Measurements from ENCODE around the gene TSPO.

DNA sequence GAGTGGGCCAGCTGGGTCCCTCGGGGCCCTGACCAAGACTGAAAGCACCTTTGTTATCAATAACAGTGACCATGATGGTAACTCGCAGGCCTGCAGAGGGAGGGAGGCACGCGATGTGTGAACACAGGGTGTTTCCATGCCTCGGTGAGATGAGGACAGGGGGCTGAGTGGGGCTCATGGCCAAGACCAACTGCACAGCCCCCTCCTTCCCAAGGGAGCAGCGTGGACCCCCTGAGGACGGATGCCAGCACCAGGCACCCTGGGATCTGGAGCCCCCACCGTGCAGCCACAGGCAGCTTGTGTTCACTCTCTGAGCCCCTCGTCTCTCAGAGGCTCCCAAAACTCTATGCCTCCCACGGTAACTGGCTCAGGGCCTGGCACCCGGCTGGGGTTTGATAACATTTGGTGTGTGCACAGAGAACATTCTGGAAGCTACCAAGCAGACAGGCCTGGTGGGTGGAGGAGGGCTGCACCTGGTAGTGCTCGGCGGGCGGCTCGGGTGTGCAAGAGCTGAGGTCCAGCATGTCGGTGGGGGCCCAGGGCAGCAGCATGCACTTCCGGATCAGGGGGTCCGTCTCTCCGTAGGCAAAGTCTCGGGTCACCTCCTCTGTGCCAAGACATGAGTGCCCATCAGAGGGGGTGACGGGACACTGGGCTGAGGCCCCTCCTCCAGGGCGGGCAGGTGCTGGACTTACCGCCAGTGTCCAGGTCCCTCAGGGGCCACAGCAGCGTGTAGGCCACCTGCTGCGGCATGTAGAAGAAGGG, 28.0 kb downstream of the TSPO start:
- TF ChIP-seq, protein P1, sequence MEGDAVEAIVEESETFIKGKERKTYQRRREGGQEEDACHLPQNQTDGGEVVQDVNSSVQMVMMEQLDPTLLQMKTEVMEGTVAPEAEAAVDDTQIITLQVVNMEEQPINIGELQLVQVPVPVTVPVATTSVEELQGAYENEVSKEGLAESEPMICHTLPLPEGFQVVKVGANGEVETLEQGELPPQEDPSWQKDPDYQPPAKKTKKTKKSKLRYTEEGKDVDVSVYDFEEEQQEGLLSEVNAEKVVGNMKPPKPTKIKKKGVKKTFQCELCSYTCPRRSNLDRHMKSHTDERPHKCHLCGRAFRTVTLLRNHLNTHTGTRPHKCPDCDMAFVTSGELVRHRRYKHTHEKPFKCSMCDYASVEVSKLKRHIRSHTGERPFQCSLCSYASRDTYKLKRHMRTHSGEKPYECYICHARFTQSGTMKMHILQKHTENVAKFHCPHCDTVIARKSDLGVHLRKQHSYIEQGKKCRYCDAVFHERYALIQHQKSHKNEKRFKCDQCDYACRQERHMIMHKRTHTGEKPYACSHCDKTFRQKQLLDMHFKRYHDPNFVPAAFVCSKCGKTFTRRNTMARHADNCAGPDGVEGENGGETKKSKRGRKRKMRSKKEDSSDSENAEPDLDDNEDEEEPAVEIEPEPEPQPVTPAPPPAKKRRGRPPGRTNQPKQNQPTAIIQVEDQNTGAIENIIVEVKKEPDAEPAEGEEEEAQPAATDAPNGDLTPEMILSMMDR (IDR thresholded peaks at IDR 0.05; ENCODE audit: low read length), result no peak
- no peak for TF ChIP-seq EZH2 (IDR thresholded peaks at IDR 0.05; ENCODE audit: borderline replicate concordance, low read length)

Data from OCI-LY1 (cell line).